Activated naive CD8-positive, alpha-beta T cell (primary cell): ENCODE results near the gene CNTFR.
"Not testable (repeated sequence)": the region's sequence is repeated elsewhere in the genome, so short reads cannot be mapped to it uniquely, and the experiment has no call there.

Experiments
- H3K27ac Mint-ChIP-seq: one replicate; pipeline ENCODE4 v1.8.0; 2021; ENCODE audit warnings: mixed read lengths
- H3K27me3 Mint-ChIP-seq: one replicate; pipeline ENCODE4 v1.8.0; 2021; ENCODE audit warnings: mixed read lengths
- H3K36me3 Mint-ChIP-seq: one replicate; pipeline ENCODE4 v1.8.0; 2021; ENCODE audit warnings: mixed read lengths
- H3K4me1 Mint-ChIP-seq: one replicate; pipeline ENCODE4 v1.8.0; 2021; ENCODE audit warnings: low read depth, mixed read lengths
- H3K4me3 Mint-ChIP-seq: one replicate; pipeline ENCODE4 v1.8.0; 2021; ENCODE audit warnings: mild to moderate bottlenecking, mixed read lengths
- H3K9me3 Mint-ChIP-seq: one replicate; pipeline ENCODE4 v1.8.0; 2021; ENCODE audit warnings: low read depth, mixed read lengths

CNTFR gene

GRCh38 chr9:34550681-34551270, 38.7 kb downstream of the CNTFR start:
- no peaks in the 10 kb centered on the region for H3K4me1 Mint-ChIP-seq
- no peaks in the 10 kb centered on the region for H3K36me3 Mint-ChIP-seq
- H3K4me3 Mint-ChIP-seq, result no peak overlapping the region
- no peak overlapping the region for H3K27ac Mint-ChIP-seq
- H3K9me3 Mint-ChIP-seq, result no peaks in the 10 kb centered on the region
- H3K27me3 Mint-ChIP-seq, result peaks cover 10% of the 10 kb centered on the region

GRCh38 chr9:34550016-34550680, 39.4 kb downstream of the CNTFR start:
- Mint-ChIP-seq H3K4me1 (no peaks in the 10 kb centered on the region), H3K36me3 (no peaks in the 10 kb centered on the region), H3K4me3 (no peak overlapping the region), H3K9me3 (no peaks in the 10 kb centered on the region), H3K27me3 (peaks cover 11% of the 10 kb centered on the region), H3K27ac (no peak overlapping the region)

GRCh38 chr9:34549407-34549732, 40.2 kb downstream of the CNTFR start:
- Mint-ChIP-seq H3K27me3 (peaks cover 11% of the 10 kb centered on the region), H3K36me3 (no peaks in the 10 kb centered on the region), H3K9me3 (no peaks in the 10 kb centered on the region), H3K4me1 (no peaks in the 10 kb centered on the region), H3K27ac (no peak overlapping the region), H3K4me3 (no peak overlapping the region)

GRCh38 chr9:34547960-34548611, 41.4 kb downstream of the CNTFR start:
- Mint-ChIP-seq H3K4me3 (no peak overlapping the region), H3K27ac (no peak overlapping the region), H3K36me3 (no peaks in the 10 kb centered on the region), H3K4me1 (no peaks in the 10 kb centered on the region), H3K27me3 (peaks cover 11% of the 10 kb centered on the region), H3K9me3 (no peaks in the 10 kb centered on the region)

GRCh38 chr9:34546834-34547827, 42.4 kb downstream of the CNTFR start:
- no peak overlapping the region for H3K27ac Mint-ChIP-seq
- H3K4me3 Mint-ChIP-seq, result no peak overlapping the region
- H3K27me3 Mint-ChIP-seq, result peaks cover 11% of the 10 kb centered on the region
- no peaks in the 10 kb centered on the region for H3K36me3 Mint-ChIP-seq
- no peaks in the 10 kb centered on the region for H3K9me3 Mint-ChIP-seq
- H3K4me1 Mint-ChIP-seq, result no peaks in the 10 kb centered on the region

GRCh38 chr9:34546102-34546833, 43.3 kb downstream of the CNTFR start:
- Mint-ChIP-seq H3K4me1 (no peaks in the 10 kb centered on the region), H3K27me3 (peaks cover 11% of the 10 kb centered on the region), H3K4me3 (no peak overlapping the region), H3K9me3 (no peaks in the 10 kb centered on the region), H3K36me3 (no peaks in the 10 kb centered on the region), H3K27ac (no peak overlapping the region)

GRCh38 chr9:34545497-34545896, 44.0 kb downstream of the CNTFR start:
- H3K9me3 Mint-ChIP-seq, result no peaks in the 10 kb centered on the region
- H3K27me3 Mint-ChIP-seq, result peaks cover 11% of the 10 kb centered on the region
- no peaks in the 10 kb centered on the region for H3K4me1 Mint-ChIP-seq
- H3K4me3 Mint-ChIP-seq, result no peak overlapping the region
- no peaks in the 10 kb centered on the region for H3K36me3 Mint-ChIP-seq
- no peak overlapping the region for H3K27ac Mint-ChIP-seq

GRCh38 chr9:34544035-34544434, 45.5 kb downstream of the CNTFR start:
- no peak overlapping the region for H3K27ac Mint-ChIP-seq
- no peaks in the 10 kb centered on the region for H3K9me3 Mint-ChIP-seq
- H3K36me3 Mint-ChIP-seq, result no peaks in the 10 kb centered on the region
- no peak overlapping the region for H3K4me3 Mint-ChIP-seq
- H3K27me3 Mint-ChIP-seq, result peaks cover 11% of the 10 kb centered on the region
- no peaks in the 10 kb centered on the region for H3K4me1 Mint-ChIP-seq

GRCh38 chr9:34541540-34541939, 48.0 kb downstream of the CNTFR start:
- Mint-ChIP-seq H3K36me3 (no peaks in the 10 kb centered on the region), H3K4me3 (no peak overlapping the region), H3K27me3 (peaks cover 5% of the 10 kb centered on the region), H3K9me3 (no peaks in the 10 kb centered on the region), H3K4me1 (no peaks in the 10 kb centered on the region), H3K27ac (no peak overlapping the region)

- Mint-ChIP-seq H3K27me3 (peaks cover 4% of the 10 kb centered on the region), H3K4me1 (no peaks in the 10 kb centered on the region), H3K4me3 (no peak overlapping the region), H3K27ac (no peak overlapping the region), H3K9me3 (no peaks in the 10 kb centered on the region), H3K36me3 (no peaks in the 10 kb centered on the region)
These were observed 48.7 kb downstream of the CNTFR start for GRCh38 chr9:34540827-34541226.

- Mint-ChIP-seq H3K27me3 (peaks cover 10% of the 10 kb centered on the region), H3K27ac (no peak overlapping the region), H3K4me1 (no peaks in the 10 kb centered on the region), H3K4me3 (no peak overlapping the region), H3K36me3 (no peaks in the 10 kb centered on the region), H3K9me3 (no peaks in the 10 kb centered on the region)
These were observed 52.8 kb downstream of the CNTFR start for GRCh38 chr9:34536685-34537084.

GRCh38 chr9:34532041-34532440, 57.5 kb downstream of the CNTFR start:
- not testable (repeated sequence) for H3K36me3 Mint-ChIP-seq, H3K9me3 Mint-ChIP-seq, H3K4me3 Mint-ChIP-seq, H3K27ac Mint-ChIP-seq, H3K4me1 Mint-ChIP-seq
- peaks cover 12% of the 10 kb centered on the region for H3K27me3 Mint-ChIP-seq

GRCh38 chr9:34526026-34526425, 63.5 kb downstream of the CNTFR start:
- peaks cover 2% of the 10 kb centered on the region for H3K27me3 Mint-ChIP-seq
- H3K9me3 Mint-ChIP-seq, result no peaks in the 10 kb centered on the region
- no peak overlapping the region for H3K27ac Mint-ChIP-seq
- H3K36me3 Mint-ChIP-seq, result no peaks in the 10 kb centered on the region
- peaks cover 15% of the 10 kb centered on the region for H3K4me1 Mint-ChIP-seq
- no peak overlapping the region for H3K4me3 Mint-ChIP-seq

GRCh38 chr9:34524349-34524748, 65.2 kb downstream of the CNTFR start:
- Mint-ChIP-seq H3K27ac (no peak overlapping the region), H3K27me3 (no peaks in the 10 kb centered on the region), H3K9me3 (no peaks in the 10 kb centered on the region), H3K36me3 (no peaks in the 10 kb centered on the region), H3K4me3 (no peak overlapping the region), H3K4me1 (peaks cover 15% of the 10 kb centered on the region)
